NCI-H1105 (cell line): Measurements from ENCODE around the gene SLIT3.

Experiments used
- DNase-seq: peaks from one replicate; lab custom pipeline; 2025; lab: John Stamatoyannopoulos, UW

The SLIT3 gene

DNA sequence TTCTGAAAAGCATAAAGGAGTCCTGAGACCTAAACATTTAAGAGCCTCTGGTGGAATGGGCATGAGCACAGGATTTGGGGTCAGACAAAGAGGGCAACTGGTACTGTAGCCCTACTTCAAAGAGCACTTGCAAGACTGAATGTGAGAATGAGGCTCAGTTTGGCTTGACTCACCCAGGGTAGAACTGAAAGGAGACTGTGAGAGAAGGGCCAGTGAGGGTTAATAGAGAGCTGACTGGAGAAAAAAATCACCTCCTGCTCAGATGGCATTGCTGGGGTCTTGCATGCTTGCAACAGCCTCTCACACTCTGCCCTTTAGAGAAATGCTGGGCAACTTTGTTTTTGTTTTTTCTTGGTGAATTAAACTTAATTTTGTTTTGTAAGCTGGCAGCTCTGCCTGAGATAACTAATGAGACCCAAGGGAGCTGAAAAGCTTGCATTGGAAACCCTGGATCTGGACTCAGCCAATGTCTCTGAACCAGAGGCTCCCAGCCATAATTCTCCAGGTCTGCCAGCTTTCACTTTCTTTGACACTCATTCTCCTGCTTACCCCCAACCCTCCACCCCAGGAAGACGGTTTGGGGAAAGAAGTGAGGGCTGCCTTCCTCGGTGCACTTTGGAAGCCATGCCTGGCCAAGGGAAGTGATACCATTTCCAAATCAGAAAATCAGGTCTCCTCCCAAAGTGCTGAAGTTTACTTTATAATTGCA is 560.7 kb downstream of the SLIT3 start:
- no peak for DNase-seq

DNA sequence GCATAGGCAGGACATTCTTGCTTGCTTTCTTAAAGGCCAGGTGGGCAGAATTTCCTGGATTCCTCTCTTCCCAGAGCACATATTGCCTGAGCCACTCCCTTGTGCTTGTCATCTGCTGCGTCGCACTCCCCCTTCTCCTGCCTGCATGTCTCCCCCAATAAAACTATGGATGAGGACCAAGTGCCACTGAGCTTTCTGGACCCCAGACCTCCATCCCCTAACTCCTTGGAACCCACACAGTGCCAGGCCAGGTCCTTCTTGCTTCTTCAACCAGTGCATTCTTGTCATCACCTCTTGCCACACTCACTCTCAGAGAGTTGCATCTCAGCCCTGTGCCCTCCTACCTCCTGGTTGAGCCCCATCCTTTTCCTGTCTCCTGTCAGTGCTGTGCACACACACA is 563.9 kb downstream of the SLIT3 start:
- no peak for DNase-seq

DNA sequence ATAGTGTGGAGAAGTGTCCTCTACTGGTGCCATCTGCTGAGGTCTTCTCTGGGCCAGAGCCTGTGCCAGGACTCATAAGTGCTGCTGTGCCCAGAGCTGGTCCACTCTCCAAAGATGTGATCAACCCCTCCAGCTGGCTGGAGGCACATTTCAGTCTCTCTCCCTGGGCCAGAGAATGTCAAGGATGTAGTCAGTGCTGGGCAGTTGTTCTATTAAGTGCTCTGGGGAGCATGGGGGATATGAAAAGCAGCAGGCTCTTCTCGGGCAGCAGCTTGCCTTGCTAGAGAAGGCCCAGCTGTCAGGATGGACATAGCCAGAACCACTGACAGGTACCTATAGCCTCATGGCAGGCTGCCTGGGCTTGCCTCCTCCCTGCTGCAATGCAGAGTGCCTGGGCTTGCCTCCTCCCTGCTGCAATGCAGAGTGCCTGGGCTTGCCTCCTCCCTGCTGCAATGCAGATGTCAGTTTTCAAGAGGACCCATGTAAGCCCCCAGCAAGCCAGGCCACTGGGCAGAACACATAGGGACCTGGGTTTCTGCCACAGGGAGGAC is 564.6 kb downstream of the SLIT3 start:
- no peak for DNase-seq

DNA sequence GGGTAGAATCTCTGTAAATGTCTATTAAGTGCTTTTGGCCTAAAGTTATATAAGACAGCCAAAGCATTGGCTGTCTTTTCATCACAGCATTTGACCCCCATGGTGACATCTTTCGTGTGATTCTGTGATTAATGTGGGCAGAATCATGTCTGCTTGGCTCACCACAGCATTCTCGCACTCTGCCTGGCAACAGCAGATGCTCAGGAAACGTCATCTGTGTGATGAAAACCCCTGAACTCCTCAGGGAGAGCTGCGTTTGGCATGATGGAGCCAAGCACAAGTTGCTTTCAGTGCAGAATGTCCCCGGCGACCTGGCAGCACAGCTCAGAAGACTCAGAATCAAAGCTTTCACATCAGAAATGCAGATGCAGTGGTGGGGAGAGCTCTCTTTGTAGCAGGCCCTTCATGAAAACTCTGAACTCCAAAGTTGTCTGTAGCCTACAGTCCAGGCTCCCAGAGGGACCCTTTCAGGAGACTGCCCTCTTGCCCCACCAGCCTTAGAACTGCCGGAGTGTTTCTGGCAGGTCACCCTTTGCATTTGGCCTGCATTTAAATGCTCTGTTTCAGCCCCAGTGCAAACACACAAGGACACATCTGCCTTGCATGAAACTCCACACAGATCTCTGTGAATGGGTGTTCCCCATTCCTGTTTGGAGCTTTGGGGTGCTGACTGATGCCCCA is 566.2 kb downstream of the SLIT3 start:
- DNase-seq = no peak

DNA sequence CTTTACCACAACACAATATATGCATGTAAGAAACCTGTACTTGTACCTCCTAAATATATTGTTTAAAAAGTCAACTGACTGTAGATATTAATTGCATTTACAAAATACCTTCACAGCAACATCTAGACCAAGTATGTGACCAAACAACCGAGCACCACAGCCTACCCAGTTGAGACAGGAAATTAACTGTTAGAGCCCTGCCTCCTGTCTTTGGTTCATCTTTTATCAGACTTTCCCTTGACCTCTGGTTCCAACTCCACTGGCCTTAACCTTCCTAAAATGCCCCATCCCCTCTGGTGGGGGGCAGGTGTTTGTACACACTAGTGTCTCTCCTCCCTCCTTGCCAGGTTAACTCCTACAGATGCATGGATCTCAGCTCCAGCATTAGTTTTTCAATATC is 566.8 kb downstream of the SLIT3 start:
- no peak for DNase-seq

DNA sequence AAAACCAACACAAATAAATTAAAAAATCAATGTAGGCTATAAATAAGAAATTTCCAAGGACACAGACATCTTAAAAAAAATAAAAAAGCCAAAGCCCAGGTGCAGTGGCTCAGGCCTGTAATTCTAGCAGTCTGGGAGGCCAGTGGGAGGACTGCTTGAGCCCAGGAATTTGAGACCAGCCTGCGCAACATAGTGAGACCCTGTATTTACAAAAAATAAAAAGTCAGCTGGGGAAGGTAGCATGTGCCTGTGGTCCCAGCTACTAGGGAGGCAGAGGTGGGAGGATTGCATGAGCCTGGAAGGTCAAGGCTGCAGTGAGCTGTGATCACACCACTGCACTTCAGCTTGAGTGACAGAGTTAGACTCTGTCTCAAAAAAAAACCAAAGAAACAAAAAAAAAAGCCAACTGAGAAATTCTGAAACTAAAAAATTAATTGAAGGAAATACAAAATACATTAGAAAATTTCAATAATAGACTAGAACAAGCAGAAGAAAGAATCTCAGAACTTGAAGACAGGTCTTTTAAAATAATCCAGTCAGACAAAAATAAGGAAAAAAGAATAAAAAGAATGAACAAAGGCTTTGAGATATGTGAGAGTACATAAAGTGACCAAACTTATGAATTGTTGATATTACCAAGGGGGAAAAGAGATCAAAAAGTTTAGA is 572.3 kb downstream of the SLIT3 start:
- DNase-seq = no peak

DNA sequence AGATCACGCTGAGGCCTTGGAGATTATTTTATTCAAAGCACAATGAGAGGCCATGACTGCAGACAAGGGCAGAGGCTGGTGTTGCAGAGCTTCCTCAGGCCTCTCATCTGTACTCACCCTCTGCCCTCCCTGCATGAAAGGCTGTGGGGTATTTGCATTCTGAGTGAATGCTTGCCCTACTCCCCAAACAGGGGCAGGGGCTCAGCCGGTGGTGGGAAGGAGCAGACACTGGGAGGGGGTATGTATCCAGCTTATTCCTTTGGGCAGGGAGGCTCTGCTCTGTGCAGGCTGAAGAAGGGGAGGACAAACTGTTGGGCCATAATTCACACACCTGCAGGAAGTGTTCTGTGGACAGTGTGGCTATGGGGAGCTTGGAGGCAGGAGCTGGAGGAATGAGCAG is 573.4 kb downstream of the SLIT3 start:
- DNase-seq = no peak

DNA sequence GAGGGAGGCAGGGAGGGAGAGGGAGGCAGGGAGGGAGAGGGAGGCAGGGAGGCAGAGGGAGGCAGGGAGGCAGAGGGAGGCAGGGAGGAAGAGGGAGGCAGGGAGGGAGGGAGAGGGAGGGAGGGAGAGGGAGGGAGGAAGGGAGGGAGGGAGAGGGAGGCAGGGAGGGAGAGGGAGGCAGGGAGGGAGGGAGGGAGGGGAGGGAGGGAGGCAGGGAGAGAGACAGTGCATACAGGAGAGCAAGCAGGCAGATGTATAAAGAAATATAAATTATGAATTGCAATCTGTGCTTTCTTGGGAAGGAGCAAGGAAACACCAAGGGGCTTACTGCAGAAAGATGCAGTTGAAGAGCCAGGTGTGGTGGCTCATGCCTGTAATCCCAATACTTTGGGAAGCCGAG is 574.6 kb downstream of the SLIT3 start:
- no peak for DNase-seq

DNA sequence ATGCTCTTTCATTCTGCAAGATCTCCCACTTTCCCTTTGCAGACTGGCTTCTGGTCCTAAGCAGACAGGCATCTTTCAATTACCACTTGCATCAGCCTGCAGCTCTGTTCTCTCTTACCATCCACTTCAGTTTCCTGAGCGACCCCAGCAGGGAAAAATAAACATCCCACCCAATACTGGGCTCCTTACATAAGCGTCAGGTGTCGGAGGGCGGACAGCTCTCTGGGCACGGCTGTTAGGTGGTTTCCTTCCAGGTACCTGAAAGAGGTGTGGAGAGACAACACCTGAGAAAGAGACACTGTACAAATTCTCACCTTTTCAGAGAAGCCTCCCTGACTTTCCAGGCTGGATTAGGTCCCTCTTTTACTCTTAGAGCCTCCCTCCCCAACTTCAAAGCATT is 576.7 kb downstream of the SLIT3 start:
- DNase-seq = no peak

DNA sequence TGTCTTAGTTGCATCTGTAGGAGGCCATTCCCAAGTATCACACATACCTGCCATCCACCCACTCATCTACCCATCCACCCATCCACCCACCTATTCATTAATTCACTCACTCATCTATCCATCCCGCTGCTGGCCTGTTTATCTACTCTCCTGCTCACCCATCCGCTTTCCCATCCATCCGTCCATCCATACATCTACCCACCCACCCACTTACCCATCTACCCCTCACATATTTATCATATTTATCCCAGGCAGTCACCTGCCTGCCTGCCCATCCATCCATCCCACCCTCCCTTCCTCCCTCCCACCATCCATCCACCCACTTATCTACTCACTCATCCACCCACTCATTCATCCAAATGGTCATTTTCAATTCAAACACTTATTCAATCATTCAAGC is 577.9 kb downstream of the SLIT3 start:
- no peak for DNase-seq

DNA sequence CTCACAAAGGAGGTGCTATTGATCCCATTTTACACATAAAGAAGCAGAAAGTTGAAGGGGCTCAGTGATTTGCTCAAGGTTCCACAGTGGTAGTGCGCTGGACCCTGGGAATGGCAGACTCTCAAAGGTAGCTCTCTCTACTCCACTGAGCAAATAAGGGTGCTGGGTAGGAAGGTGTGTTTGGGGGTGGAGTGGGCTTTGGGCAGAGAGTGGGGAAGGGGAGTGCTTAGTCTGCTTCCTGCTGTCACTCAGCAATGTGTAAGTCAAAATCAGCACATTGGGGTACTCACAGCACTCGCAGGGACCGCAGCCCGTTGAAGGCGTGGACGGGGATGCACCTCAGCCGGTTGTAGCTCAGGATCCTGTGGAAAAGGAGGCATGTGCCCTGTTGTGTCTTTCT is 579.0 kb downstream of the SLIT3 start:
- DNase-seq = no peak

DNA sequence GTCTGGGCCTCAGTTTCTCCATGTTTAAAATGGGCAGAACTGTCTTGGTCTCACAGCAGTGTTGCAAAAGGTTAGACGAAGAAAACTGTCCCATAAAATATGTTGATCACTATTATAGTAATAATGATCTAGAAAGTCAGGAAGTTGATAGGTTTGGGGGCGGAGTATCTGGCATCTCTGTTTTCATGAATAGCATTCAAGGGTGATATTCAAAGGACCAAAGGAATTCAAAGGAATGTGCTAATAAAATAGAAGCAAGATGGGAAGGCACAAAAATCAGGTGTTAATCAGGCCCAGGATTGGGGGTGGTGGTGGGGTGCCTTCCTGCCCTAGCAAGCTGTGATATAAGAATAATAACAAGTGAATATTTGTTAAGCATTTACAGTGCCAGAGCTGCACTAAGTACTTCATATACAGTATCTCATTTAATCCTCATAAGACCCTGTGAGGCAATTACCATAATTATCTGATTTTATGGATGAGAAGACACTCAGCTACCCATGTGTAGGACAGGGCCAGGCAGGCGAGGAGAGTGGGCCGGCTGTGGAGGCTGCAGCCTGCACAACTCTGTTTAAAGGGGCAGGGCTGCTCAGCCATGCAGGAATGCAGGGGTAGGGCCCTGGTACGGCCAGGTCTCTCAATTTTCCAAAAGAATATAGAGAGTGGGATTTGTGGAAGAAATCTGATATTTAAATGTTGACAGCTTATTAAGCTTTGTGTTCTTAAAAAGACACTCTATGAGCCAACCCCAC is 579.8 kb downstream of the SLIT3 start:
- DNase-seq = no peak

DNA sequence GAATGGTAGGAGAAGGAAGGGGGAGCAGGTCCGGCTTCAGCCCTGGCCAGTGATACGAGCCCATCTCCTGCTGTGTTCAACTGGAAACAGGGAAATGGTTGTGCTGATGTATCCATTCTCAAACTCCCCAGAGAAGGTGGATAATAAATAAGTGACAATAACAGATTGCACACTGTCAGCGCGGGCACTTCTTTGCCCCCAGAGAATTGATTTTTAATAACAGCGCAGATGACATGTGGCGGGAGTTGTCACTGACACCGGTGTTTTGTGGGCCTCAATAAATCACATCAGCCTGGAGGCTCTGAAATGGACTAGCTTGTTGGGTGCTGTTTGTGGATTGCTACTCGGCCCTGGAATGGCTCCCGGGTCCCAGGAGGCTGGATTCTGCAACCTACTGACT is 580.4 kb downstream of the SLIT3 start:
- DNase-seq = no peak

DNA sequence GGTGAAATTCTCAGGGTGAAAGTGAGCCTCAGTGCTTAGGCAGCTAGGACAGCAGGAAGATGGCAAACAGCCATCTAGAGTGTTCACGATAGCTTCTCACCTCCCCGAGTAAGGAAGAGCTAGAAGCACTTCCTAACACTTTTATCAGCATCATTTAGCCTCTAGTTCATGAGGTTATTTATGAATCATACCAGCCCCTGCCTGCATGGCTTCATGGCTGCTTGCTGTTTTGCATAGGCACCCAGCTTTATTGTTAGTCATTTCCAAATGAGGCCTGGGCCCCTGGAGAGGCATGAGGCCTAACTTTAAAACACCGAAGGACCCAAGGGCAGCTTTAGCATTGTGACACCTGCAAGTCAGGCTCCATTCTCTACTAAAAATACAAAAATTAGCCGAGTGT is 586.9 kb downstream of the SLIT3 start:
- DNase-seq = no peak

DNA sequence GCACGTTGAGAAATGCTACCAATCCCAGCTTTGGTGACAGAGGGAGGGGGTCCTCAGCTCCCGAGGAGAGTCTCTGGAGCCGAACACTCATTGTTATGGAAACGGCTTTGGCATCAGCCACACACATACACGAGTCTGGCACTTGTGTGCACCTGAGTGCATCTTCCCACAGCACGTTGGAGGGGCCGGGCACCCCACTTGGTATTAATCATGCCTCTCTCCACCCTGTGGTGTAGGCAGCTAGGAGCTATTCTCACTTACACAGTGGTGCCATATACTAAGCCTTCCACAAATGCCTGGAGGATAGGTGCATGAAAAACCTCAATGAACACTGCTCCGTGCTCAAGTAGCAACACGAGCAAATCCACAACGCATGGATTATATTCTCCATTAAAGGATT is 587.9 kb downstream of the SLIT3 start:
- DNase-seq = no peak

DNA sequence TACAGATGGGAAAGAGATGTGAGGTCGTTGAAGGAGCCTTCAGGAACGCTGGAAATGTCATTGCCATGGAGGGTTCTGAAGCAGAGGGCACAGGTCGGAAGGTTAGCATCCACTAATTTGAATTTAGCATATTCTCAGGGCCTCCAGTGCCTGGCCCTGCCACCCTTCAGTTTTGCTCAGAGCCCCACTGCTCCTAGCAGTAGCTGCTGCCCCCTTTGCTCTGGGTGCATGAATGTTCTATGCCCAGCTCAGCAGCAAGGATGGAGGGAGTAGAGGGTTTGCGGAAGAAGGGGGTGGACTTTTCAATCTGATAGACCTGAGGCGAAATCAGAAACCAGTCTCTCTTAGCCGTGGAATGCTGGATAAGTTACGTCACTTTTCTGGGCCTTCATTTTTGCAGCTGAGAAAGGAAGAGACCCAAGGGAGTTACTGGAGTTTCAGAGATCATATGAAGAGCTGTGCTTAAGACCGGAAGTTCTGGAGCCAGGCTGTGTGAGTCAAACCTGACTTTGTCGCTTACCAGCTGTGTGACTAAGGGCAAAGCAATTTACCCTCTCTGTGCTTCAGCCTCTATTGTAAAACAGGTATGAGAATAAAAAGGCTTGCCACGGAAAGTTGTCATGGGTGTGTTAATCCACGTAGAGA is 588.5 kb downstream of the SLIT3 start:
- no peak for DNase-seq

DNA sequence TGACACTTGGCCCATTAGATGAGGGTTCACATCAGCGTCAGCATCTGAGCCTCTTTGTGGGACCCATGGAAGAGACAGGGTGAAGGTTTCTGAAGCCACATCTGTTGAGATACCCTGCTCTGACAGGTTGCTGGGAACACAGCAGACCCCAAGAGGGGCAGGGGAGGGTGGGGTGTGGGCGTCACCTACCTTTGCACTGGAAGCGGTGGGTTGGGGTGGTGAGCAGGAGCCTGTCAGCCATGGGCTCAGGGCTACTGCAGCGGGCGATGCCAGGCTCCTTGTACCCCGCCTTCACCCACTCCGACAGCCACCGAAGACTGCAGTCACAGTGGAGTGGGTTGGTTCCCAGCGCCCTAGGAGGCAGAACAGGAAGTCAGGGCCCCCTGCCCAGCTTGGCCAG is 590.2 kb downstream of the SLIT3 start:
- no peak for DNase-seq

DNA sequence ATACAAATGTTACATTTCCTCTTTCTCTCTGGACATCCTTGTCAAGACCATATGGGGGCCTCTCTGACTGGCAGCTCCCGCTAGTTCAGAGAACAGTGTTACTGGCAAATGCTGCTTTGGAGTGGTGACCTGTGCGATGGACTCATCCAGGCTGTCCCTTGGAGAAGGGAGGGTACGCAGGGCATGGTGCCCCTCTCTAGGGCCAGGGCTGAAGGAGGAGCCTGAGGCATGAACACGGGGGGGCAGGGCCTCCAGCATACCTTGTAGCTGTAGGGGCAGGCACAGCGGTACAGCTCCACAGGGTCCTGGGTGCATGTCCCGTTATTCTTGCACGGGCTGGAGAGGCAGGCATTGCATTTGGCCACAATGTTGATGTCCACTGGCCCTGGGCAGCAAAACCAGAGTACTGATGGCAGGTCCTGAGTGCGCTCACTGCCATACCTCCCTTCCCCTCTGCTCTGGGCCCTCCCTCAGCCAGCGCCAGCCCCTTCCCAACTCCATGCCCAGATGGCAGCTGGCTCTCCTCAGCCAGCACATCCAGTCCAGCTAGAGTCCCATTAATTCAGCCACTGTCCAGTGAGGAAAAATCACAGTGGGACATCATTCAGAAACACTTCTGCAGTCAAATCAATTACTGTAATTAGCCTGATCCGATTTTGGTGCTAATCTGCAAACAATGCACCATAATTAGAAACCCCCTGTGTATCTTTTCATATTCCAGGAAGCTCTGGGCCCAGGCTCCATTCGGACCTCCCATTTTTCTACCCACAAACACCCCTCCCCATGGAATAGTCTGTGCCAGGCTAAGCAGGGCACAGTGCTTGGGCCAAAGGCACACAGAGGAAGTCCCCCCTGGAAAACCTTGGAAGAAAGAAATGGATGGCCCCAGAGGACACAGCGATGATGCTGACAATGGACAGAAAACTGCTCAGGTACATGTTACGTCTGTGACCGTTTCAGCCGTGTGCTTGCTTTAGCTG is 592.9 kb downstream of the SLIT3 start:
- no peak for DNase-seq

DNA sequence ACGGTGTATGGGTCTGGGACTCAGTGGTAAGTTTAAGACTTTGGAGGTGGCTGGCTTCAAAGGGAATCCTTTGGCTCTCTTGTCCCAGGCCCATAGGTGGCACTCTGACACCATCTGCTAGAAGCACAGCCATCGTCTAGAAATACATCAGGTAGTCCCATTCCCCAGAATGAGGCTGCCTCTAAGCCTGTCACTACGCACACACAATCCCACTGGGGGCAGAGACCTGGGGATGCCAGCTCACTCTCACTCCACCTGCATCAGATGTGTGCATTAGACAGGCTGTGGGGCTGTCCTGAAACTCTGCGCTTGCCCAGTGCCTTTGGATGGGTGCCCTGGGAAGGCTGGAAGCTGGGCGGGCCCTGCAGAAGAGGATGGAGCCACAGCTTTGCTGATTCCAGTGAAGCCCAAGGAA is 594.3 kb downstream of the SLIT3 start:
- peak; percentile 13 for DNase-seq

DNA sequence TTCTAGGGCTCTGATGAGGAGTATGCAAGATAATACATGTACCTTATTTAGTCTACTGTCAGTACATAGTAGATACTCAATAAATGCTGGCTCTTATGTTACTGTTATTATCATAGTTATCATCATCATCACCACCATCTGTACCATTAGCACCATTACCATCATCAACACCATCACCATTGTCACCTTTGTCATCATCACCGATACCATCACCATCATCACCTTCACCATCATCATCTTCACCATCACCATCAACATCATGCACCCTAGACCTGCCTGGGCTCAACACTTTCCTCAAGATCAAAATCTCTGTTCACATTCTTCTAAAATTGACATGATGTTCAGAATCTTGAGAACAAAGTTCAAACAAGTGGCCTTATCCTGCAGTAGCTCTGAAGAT is 595.6 kb downstream of the SLIT3 start:
- DNase-seq = no peak

DNA sequence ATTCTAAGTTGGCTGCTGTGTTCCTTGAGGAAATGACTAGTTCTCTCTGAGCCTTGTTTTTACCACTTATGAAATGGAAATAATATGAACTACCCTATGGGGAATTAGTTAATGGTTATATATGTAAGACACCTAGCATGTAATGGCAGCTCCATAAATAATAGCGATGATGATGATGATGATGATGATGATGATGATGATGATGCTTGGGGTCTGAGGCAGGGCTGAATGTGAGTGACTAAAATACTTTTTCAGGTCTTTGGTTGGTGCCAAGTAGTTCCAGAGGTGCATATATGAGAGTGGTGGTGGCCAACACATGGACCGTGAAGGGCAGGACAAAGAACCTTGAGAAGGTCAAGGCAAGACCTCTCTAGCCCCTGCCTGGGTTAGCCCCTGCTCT is 598.4 kb downstream of the SLIT3 start:
- no peak for DNase-seq
